ENCODE measurements around the gene DNM1L. TPM values are rescaled to one million over a fixed set of nuclear protein-coding genes. Genes with fewer than 3 reads are reported as not detected.

DNM1L gene
- total and polyA plus RNA-seq, 12 donors, result 32.3 to 81.5 (median 57.3) TPM

GRCh38 chr12:32785557-32785956 is 106.5 kb downstream of the DNM1L start:
- no peak overlapping the region for H3K27ac ChIP-seq
- H3K9me3 ChIP-seq, result no peaks in the 10 kb centered on the region
- DNase-seq, result no peak
- peaks cover 0 to 7% (median 0%) of the 10 kb centered on the region in 9 donors for H3K4me1 ChIP-seq
- no peak overlapping the region for H3K4me3 ChIP-seq
- intact Hi-C loops (cut with DNase I), result loop anchor here in 1 of 10 donors (10.0 kb wide), 1 partner anchor 119 kb away; no protein-coding TSS in a partner anchor
- peak in 2 of 8 donors; percentile 17 to 32 for ATAC-seq
- 88 to 92% methylated on average over 5 of the region's 5 CpGs for WGBS, 2 donors
- H3K36me3 ChIP-seq, result peaks cover 0 to 8% (median 0%) of the 10 kb centered on the region in 9 donors
- TF ChIP-seq CTCF (IDR thresholded peaks at IDR 0.05), result no peak
- no peaks in the 10 kb centered on the region for H3K27me3 ChIP-seq

GRCh38 chr12:32788405-32788804 is 109.3 kb downstream of the DNM1L start:
- no peaks in the 10 kb centered on the region for H3K27me3 ChIP-seq
- TF ChIP-seq CTCF (IDR thresholded peaks at IDR 0.05), result no peak
- WGBS, 2 donors, result 77 to 79% methylated on average over 4 of the region's 4 CpGs
- intact Hi-C loops (cut with DNase I), result loop anchor here in 1 of 10 donors (10.0 kb wide), 1 partner anchor 116 kb away; no protein-coding TSS in a partner anchor
- no peak overlapping the region for H3K27ac ChIP-seq
- peaks cover 0 to 24% (median 2%) of the 10 kb centered on the region in 9 donors for H3K36me3 ChIP-seq
- DNase-seq, result no peak
- no peaks in the 10 kb centered on the region for H3K9me3 ChIP-seq
- H3K4me1 ChIP-seq, result peaks cover 0 to 7% (median 0%) of the 10 kb centered on the region in 9 donors
- no peak for ATAC-seq
- no peak overlapping the region for H3K4me3 ChIP-seq

GRCh38 chr12:32789446-32789845 is 110.3 kb downstream of the DNM1L start:
- no peak for TF ChIP-seq CTCF (IDR thresholded peaks at IDR 0.05)
- no peak for DNase-seq
- H3K27me3 ChIP-seq, result no peaks in the 10 kb centered on the region
- no peaks in the 10 kb centered on the region for H3K9me3 ChIP-seq
- H3K4me3 ChIP-seq, result no peak overlapping the region
- H3K36me3 ChIP-seq, result peaks cover 0 to 24% (median 5%) of the 10 kb centered on the region in 9 donors
- intact Hi-C loops (cut with DNase I), result loop anchor here in 1 of 10 donors (10.0 kb wide), 1 partner anchor 115 kb away; no protein-coding TSS in a partner anchor
- no peak overlapping the region for H3K27ac ChIP-seq
- no peak for ATAC-seq
- H3K4me1 ChIP-seq, result peaks cover 0 to 16% (median 0%) of the 10 kb centered on the region in 9 donors

- Histone ChIP-seq H3K27me3 (no peaks in the 10 kb centered on the region), H3K27ac (no peak overlapping the region), H3K36me3 (peaks cover 0 to 29% (median 5%) of the 10 kb centered on the region in 9 donors), H3K4me3 (no peak overlapping the region), H3K9me3 (no peaks in the 10 kb centered on the region), H3K4me1 (peaks cover 0 to 21% (median 5%) of the 10 kb centered on the region in 9 donors)
- TF ChIP-seq CTCF (IDR thresholded peaks at IDR 0.05), result no peak
- no peak for ATAC-seq
- no peak for DNase-seq
- intact Hi-C loops (cut with DNase I), result loop anchor here in 1 of 10 donors (10.0 kb wide), 1 partner anchor 115 kb away; no protein-coding TSS in a partner anchor
- WGBS, 2 donors, result 38 to 46% methylated on average over 2 of the region's 2 CpGs
These were observed 110.8 kb downstream of the DNM1L start for GRCh38 chr12:32789916-32790315.

All from heart right ventricle (tissue), 16 donors.